Ishikawa (cell line): ENCODE results near the gene FAM114A2.

ENCODE experiments used
- EGR1 ChIP-seq: IDR thresholded peaks from 2 replicates; pipeline ENCODE4 v1.6.1; 2012
- EP300 ChIP-seq: IDR thresholded peaks from 2 replicates; pipeline ENCODE4 v1.6.1; 2012; ENCODE audit warnings: borderline replicate concordance
- FOXM1 ChIP-seq: IDR thresholded peaks from 2 replicates; pipeline ENCODE4 v1.6.1; 2012; ENCODE audit warnings: low read depth, borderline replicate concordance
- RAD21 ChIP-seq: IDR thresholded peaks from 2 replicates; pipeline ENCODE4 v1.6.1; 2012; ENCODE audit warnings: low read depth
- TCF12 ChIP-seq: IDR thresholded peaks from 2 replicates; pipeline ENCODE4 v1.6.1; 2012; ENCODE audit warnings: low read depth
- YY1 ChIP-seq: IDR thresholded peaks from 2 replicates; pipeline ENCODE4 v1.6.1; 2012; ENCODE audit warnings: low read depth
- TF ChIP-seq, protein P1 (sequence below): IDR thresholded peaks from 2 replicates; pipeline ENCODE4 v1.6.1; 2012

DNA sequence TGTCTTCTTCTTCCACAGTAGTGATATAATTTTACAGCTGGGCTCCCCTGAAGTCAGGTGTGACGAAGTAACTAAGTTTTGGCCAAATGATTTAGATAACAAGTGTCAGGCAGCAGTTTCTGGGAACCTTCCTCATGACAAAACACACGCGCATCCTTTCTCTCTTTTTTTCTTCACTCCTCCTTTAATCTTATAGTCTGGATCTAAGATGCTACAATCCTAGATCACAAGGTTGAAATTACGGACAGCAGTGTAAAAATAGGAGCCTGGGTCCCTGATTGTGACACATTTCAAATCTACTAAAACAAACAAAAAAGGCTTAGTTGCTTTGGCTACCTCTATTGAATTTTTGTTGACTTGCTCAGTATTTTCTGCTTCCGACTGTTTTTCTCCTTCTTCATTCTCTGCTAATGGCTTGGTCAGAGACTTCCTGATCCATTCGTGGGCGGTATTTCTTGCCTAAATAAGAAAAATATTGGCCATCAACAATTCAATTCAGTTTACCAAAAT, 36.1 kb downstream of the FAM114A2 start:
- TF ChIP-seq FOXM1 (no peak), EGR1 (no peak), YY1 (no peak), EP300 (no peak), TCF12 (no peak), RAD21 (no peak)
- TF ChIP-seq, protein P1, sequence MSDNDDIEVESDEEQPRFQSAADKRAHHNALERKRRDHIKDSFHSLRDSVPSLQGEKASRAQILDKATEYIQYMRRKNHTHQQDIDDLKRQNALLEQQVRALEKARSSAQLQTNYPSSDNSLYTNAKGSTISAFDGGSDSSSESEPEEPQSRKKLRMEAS, result no peak
